22Rv1 (cell line): ENCODE results near the gene ELMOD1.

ENCODE experiments used
- H3K27ac ChIP-seq: fragments of 450-650 bp; 2 replicates; pipeline ENCODE4 v1.5.1; 2017
- ZFX ChIP-seq: fragments of 450-650 bp; IDR thresholded peaks from 2 replicates; pipeline ENCODE4 v1.6.1; 2017; ENCODE audit warnings: antibody characterized with exemption, borderline replicate concordance
- TF ChIP-seq, protein P1 (sequence below): fragments of 450-650 bp; IDR thresholded peaks from 2 replicates; pipeline ENCODE4 v1.5.1; 2017; ENCODE audit warnings: mild to moderate bottlenecking

ELMOD1 gene

DNA sequence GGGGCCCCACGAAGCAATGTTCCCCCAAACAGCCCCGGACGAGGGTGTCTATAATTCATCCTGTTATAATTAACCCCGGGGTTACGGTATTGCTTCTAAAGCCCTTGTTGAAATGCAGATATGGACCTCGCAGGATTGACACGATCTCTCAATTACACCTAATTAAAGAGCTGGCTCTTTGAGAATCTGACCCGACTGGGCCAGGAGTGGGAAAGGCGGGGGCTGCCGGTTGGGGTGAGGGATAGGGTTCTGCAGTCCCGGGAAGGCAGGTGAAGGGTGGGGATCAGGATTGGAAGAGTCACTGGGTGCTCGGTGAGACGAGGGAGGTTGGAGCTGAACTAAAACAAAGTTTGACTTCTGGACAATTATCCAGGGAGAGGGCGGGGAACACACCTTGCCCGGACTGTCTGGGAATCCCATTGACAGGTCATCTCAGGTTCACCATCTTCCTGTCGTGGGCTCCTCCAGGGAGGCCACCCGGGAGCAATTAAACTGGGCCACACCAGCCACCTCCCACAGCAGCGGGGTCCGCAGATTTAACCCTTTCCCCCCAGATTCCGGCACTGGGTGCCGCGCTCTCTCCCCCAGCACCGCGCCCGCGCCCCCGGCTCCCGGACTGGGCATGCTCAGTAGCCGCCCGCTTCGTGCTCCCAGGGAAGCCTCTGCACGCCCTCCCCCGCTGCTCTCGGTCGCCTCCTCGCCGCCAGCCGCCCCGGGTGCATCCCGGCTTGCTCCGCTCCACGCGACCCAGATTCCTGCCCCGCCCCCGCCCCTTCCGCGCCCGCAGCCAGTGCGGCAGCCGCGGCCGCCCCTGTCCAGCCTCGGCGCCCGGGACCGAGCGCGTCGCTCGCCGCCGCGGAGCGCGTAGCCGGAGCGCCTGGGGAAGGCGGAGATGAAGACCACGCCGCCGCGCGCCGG lies at the start of gene ELMOD1:
Gene ELMOD1, plus strand, starts transcription at position 688 of the 918 bp plus-strand sequence. CDS start 27,043 bp downstream, outside the sequence.
- TF ChIP-seq, protein P1, sequence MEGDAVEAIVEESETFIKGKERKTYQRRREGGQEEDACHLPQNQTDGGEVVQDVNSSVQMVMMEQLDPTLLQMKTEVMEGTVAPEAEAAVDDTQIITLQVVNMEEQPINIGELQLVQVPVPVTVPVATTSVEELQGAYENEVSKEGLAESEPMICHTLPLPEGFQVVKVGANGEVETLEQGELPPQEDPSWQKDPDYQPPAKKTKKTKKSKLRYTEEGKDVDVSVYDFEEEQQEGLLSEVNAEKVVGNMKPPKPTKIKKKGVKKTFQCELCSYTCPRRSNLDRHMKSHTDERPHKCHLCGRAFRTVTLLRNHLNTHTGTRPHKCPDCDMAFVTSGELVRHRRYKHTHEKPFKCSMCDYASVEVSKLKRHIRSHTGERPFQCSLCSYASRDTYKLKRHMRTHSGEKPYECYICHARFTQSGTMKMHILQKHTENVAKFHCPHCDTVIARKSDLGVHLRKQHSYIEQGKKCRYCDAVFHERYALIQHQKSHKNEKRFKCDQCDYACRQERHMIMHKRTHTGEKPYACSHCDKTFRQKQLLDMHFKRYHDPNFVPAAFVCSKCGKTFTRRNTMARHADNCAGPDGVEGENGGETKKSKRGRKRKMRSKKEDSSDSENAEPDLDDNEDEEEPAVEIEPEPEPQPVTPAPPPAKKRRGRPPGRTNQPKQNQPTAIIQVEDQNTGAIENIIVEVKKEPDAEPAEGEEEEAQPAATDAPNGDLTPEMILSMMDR = peak; percentile 47
- no peak for TF ChIP-seq ZFX
- H3K27ac ChIP-seq = no peak within 1 kb of the TSS

DNA sequence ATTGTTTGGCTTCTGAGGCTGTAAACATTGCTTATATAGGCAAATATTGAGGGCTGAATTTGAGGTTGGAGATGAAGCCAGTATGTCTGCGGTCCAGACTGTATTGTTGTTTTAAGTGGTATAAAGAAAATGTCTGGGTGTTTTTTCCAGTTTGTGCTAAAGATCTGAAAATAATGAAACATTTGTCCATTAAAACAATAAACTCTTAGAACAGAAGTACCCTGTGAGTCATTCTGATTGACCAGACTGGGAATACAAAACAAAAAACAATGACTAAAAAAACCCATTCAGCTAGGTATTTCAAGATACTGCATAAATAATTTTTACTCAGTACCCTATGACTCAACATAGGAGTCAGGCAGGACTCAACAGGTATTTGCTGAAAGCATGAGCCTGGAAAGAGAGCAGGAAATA lies 45.8 kb upstream of the ELMOD1 start:
- no peak overlapping the region for H3K27ac ChIP-seq
- TF ChIP-seq ZFX = no peak
- TF ChIP-seq, protein P1 = no peak

DNA sequence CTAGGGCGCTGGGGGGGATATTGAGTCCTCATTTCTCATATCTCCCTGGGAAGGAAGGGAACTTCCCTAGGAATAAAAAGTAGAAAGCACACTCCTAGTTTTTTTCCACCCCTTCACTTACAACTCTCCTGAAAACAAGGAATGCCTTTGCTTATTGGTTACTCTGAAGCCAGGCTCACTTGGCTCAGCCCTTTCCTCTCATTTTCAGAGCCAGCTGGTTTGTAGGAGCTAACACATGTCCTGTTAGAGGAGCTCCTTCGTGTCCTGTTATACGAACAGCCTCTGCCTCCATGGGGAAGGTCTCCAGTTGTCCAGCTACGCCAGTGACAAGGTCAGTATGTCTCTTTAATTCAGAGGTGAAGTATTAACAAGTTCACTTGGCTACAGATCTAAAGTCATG lies 43.0 kb upstream of the ELMOD1 start:
- TF ChIP-seq, protein P1 = no peak
- TF ChIP-seq ZFX = no peak
- H3K27ac ChIP-seq = no peak overlapping the region

GRCh38 chr11:107549253-107549953 lies 41.5 kb upstream of the ELMOD1 start:
- H3K27ac ChIP-seq = no peak overlapping the region
- no peak for TF ChIP-seq ZFX
- TF ChIP-seq, protein P1 = peak; percentile 94

DNA sequence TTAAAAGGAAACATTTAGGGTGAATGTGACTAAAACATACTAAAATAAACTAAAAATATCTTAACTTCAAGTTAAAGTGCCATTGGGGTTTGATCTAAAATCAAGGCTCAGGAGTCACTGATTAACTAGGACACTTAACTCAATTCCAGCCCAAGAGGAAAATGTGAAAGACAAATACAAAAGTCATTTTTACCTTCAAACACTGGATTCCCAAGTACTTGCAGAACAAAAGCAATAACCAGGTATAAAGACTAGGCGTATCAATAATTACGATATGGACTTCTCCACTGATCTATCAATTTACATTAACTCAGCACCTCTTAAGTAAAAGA lies 41.0 kb upstream of the ELMOD1 start:
- no peak for TF ChIP-seq ZFX
- TF ChIP-seq, protein P1 = no peak

DNA sequence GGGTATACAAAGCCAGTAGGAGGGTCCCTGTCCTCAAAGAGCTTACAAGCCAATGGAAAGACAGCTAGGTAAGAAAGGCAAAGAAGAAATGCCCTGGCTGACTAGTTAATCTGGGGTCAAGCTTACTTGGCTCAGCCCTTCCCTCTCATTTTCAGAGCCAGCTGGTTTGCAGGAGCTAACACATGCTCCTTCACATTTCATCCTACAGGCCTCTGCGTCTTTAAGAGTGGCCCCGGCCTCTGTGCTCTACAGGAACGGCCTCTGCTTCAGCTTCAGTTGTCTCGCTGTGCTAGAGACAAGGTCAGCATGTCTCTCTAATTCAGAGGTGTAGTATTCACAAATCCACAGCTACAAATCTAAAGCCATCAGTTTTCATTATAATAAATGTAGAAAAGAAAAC lies 40.6 kb upstream of the ELMOD1 start:
- no peak for TF ChIP-seq ZFX
- TF ChIP-seq, protein P1 = no peak
- H3K27ac ChIP-seq = no peak overlapping the region

More for the DNA sequence above, 41.0 kb upstream of the ELMOD1 start:
- no peak overlapping the region for H3K27ac ChIP-seq

DNA sequence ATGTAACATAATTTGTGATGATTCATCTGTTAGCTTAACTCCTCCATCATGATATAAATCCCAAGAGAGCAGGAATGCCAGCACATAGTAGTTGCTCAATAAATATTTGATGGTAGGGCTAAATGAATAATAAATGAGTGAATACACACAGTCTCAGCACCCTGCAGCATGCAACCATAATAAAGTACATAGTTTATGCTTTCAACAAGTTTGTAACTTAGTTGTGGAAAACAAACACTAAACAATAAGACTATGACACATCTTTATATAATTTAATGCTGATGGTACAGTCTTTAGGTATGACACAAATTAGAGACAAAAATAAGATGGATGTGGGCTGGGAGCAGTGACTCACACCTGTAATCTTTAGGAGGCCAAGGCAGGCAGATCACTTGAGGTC lies 29.3 kb upstream of the ELMOD1 start:
- H3K27ac ChIP-seq = no peak overlapping the region
- TF ChIP-seq, protein P1 = no peak
- TF ChIP-seq ZFX = no peak
